Measurements from ENCODE around the gene TINAG.

- TF ChIP-seq TARDBP (IDR thresholded peaks at IDR 0.05; ENCODE audit: borderline replicate concordance) (no peak), CHD2 (IDR thresholded peaks at IDR 0.05; ENCODE audit: borderline replicate concordance, low read depth, low read length) (no peak), POLR2A (IDR thresholded peaks at IDR 0.05; ENCODE audit: low read depth, low read length) (no peak), SIX5 (IDR thresholded peaks at IDR 0.05; ENCODE audit: low read depth, low read length, severe bottlenecking) (no peak), EP300 (IDR thresholded peaks at IDR 0.05; ENCODE audit: borderline replicate concordance in 1 of 2, control insufficient read depth in 1 of 2, low read depth in 2 of 2, low read length in 2 of 2) (no peak), CTCF (IDR thresholded peaks at IDR 0.05 in 2 of 3, conservative IDR thresholded peaks at IDR 0.05 in 1 of 3; ENCODE audit: control insufficient read depth in 2 of 3, extremely low read depth in 1 of 3, insufficient read depth in 1 of 3, low read depth in 3 of 3, low read length in 3 of 3) (no peak), JUND (IDR thresholded peaks at IDR 0.05; ENCODE audit: low read depth, low read length) (no peak)
Measured at GRCh38 chr6:54264581-54265272, 43.5 kb upstream of the TINAG start.
